ENCODE measurements around the gene ADCYAP1R1.
A peak's percentile ranks its signal among the peaks of the same experiment; 100 is the strongest.

Gene ADCYAP1R1

GRCh38 chr7:31099451-31100444, 47.6 kb downstream of the ADCYAP1R1 start:
- Mint-ChIP-seq H3K27me3 (peaks cover 38% of the 10 kb centered on the region), H3K27ac (no peak overlapping the region), H3K36me3 (no peaks in the 10 kb centered on the region), H3K4me1 (no peaks in the 10 kb centered on the region), H3K4me3 (no peak overlapping the region), H3K9me3 (no peaks in the 10 kb centered on the region)
- no peak for ATAC-seq

DNA sequence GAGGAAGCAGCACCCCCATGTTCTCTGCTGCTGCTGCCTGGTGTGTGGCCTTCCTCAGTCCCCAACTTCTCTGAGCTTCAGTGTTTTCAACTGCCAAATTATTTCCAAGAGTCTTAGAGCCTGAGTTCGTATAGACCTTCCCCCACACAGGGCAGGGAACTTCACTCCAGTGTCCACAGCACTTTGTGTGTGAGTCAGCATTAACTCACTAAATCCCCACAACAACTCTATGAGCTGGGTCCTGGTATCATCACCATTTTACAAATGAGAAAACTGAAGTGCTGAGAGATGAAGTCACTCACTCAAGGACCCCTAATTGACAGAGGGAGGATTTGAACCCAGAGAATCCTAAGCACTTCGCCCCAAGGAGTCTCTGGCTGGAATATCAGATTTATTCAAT, 48.3 kb downstream of the ADCYAP1R1 start:
- Mint-ChIP-seq H3K4me1 (no peaks in the 10 kb centered on the region), H3K4me3 (no peak overlapping the region), H3K36me3 (no peaks in the 10 kb centered on the region), H3K27me3 (peaks cover 36% of the 10 kb centered on the region), H3K9me3 (no peaks in the 10 kb centered on the region), H3K27ac (no peak overlapping the region)
- no peak for ATAC-seq

GRCh38 chr7:31100871-31101270, 48.8 kb downstream of the ADCYAP1R1 start:
- Mint-ChIP-seq H3K27ac (no peak overlapping the region), H3K27me3 (peaks cover 32% of the 10 kb centered on the region), H3K36me3 (no peaks in the 10 kb centered on the region), H3K4me3 (no peak overlapping the region), H3K9me3 (no peaks in the 10 kb centered on the region), H3K4me1 (no peaks in the 10 kb centered on the region)
- no peak for ATAC-seq

- Mint-ChIP-seq H3K36me3 (no peaks in the 10 kb centered on the region), H3K4me1 (no peaks in the 10 kb centered on the region), H3K9me3 (no peaks in the 10 kb centered on the region), H3K4me3 (no peak overlapping the region), H3K27ac (no peak overlapping the region), H3K27me3 (peaks cover 25% of the 10 kb centered on the region)
- no peak for ATAC-seq
Observed at GRCh38 chr7:31101544-31101943, 49.4 kb downstream of the ADCYAP1R1 start.

DNA sequence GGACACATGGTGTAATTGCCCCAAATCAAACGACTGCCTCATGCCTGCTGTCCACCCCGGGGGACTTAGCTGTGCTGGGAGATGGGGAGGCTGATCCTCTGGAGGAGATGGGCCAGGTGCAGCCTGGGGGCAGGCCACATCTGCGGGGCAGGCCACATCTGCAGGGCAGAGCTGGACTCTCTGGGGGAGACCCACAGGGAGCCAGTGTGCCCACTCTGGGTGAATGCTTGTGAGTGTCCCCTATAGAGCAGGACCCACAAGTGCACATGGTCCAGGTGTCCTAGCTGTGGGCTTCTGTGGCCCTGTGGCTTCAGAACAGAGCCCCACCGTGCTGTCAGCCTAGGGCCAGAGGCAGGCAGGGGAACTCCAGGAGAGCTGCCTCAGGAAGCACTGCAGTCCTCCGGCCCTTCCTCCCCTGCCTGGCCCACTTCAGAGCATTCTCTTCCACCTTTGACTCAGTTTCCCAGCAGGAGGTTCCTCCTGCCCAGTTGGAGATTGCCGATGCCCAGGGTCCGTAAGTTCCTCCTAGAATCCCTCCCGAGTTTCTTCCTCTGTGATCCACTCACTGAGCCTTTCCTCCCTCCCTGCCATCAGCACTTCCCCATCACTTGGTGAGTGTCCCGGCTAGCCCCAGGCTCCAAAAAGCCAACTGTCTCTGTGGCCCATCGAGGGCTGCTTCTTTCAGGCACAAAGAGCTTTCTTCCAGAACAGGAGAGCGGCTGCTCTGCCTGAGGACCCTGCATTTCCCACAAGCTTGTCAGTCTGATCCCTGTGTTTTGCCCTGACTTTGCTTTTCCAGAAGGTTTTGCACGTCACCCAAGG, 50.3 kb downstream of the ADCYAP1R1 start:
- peak; percentile 17 for ATAC-seq
- Mint-ChIP-seq H3K36me3 (no peaks in the 10 kb centered on the region), H3K9me3 (no peaks in the 10 kb centered on the region), H3K4me1 (no peaks in the 10 kb centered on the region), H3K4me3 (no peak overlapping the region), H3K27me3 (peaks cover 19% of the 10 kb centered on the region), H3K27ac (no peak overlapping the region)

DNA sequence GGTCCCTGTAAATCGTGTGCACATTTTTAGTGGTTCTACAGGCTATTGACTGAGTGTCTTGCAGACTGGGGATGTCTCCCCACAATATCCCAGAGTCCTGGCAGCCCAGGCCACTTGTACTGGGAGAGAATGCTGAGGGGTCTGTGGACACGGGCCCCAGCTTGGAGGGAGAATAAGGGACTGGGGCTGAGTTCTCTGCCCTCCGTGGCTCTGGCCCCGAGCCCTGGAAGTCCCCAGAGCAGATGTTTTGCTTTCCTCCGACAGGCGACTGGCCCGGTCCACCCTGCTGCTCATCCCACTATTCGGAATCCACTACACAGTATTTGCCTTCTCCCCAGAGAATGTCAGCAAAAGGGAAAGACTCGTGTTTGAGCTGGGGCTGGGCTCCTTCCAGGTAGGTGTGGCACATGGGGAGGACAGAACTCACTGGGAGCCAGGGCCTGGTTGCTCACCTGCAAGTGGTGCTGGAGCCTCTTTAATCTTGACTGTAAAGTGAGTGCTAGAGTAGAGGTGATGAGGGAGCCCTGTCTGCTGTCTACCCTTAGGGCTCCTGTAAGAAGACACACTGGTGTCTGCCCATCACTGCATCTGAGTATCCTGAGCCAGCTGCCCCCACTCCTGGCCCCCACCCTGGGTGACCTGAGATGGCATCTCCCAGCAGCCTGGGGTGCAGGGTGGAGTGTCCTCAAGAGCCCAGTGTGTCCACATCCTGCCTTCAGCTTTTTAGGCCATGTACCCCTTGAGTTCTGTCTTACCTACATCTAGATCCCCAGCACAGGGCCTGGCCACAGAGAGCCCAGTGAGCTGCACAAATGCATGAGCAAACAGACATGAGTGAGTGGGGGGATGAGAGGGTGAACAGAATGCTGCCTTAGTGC, 51.1 kb downstream of the ADCYAP1R1 start:
- Mint-ChIP-seq H3K36me3 (no peaks in the 10 kb centered on the region), H3K27ac (no peak overlapping the region), H3K4me3 (no peak overlapping the region), H3K9me3 (no peaks in the 10 kb centered on the region), H3K4me1 (no peaks in the 10 kb centered on the region), H3K27me3 (peaks cover 21% of the 10 kb centered on the region)
- ATAC-seq = no peak

- Mint-ChIP-seq H3K9me3 (no peaks in the 10 kb centered on the region), H3K4me3 (no peak overlapping the region), H3K4me1 (no peaks in the 10 kb centered on the region), H3K36me3 (no peaks in the 10 kb centered on the region), H3K27ac (no peak overlapping the region), H3K27me3 (peaks cover 22% of the 10 kb centered on the region)
- ATAC-seq = no peak
Observed at GRCh38 chr7:31104361-31105255, 52.5 kb downstream of the ADCYAP1R1 start.

DNA sequence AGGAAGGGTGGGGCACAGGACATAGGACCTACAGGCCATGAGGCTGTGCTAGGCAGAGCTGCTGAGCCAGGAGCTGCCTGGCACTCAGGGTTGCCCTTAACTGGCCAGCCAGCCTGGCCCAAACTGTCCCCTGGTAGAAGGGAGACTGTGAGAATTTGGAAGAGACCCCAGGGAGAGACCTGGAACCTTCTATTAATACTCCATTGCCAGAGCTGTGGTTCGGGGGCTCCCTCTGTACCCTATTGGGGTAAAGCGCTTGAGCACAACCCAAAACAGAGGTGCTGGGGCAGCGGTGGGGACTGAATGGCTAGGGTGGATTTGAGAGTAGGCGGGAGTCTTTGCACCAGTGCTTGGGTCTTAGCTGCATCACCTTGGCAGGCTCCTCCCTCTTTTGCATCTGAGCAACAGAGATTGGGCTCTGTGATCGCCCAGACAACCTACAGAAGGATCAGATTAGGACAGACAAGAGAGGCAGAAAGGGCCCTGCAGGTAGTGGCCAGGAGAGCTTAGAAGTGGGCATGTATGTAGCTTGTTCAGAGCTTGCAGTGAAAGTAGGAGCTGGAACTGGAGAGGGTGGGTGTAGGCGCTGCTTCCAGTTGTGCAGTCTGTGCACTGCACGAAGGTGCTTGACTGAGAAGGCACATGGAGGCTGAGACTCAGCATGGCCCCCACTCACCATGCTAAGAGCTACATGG, 53.3 kb downstream of the ADCYAP1R1 start:
- Mint-ChIP-seq H3K27ac (no peak overlapping the region), H3K4me3 (no peak overlapping the region), H3K9me3 (no peaks in the 10 kb centered on the region), H3K36me3 (no peaks in the 10 kb centered on the region), H3K27me3 (peaks cover 22% of the 10 kb centered on the region), H3K4me1 (no peaks in the 10 kb centered on the region)
- no peak for ATAC-seq

DNA sequence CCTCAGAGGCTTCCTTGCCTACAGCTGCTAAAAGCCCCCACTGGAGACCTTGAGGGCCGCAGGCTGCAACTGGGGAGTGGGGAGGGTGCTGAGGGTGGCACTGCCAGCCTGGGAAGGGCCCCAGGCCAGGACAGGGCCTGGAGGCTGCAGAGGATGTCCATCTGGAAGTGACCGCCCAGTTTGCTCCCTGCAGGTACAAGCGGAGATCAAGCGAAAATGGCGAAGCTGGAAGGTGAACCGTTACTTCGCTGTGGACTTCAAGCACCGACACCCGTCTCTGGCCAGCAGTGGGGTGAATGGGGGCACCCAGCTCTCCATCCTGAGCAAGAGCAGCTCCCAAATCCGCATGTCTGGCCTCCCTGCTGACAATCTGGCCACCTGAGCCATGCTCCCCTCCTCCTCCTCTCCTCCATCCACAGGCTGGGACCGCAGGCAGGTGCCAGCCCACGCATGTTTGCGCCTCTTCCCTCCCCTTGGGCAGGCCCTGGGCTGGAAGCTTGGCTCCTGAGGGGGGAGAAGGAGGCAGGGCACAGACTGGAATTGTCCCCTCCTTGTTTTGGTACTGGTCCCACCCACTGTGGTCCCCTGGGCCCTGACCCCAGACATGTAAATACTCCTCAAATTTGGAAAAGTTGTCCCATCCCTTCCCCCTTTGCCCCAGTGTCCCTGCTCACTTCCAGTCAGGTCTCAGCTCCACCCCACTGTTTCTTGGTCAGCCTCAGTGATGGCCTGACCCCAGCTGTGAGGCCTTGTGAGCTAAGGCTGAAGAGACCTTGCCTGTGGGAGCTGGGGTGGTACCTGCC, 54.4 kb downstream of the ADCYAP1R1 start:
- no peaks in the 10 kb centered on the region for H3K9me3 Mint-ChIP-seq
- no peaks in the 10 kb centered on the region for H3K36me3 Mint-ChIP-seq
- no peak for ATAC-seq
- peaks cover 22% of the 10 kb centered on the region for H3K27me3 Mint-ChIP-seq
- H3K27ac Mint-ChIP-seq = no peak overlapping the region
- no peaks in the 10 kb centered on the region for H3K4me1 Mint-ChIP-seq
- no peak overlapping the region for H3K4me3 Mint-ChIP-seq

DNA sequence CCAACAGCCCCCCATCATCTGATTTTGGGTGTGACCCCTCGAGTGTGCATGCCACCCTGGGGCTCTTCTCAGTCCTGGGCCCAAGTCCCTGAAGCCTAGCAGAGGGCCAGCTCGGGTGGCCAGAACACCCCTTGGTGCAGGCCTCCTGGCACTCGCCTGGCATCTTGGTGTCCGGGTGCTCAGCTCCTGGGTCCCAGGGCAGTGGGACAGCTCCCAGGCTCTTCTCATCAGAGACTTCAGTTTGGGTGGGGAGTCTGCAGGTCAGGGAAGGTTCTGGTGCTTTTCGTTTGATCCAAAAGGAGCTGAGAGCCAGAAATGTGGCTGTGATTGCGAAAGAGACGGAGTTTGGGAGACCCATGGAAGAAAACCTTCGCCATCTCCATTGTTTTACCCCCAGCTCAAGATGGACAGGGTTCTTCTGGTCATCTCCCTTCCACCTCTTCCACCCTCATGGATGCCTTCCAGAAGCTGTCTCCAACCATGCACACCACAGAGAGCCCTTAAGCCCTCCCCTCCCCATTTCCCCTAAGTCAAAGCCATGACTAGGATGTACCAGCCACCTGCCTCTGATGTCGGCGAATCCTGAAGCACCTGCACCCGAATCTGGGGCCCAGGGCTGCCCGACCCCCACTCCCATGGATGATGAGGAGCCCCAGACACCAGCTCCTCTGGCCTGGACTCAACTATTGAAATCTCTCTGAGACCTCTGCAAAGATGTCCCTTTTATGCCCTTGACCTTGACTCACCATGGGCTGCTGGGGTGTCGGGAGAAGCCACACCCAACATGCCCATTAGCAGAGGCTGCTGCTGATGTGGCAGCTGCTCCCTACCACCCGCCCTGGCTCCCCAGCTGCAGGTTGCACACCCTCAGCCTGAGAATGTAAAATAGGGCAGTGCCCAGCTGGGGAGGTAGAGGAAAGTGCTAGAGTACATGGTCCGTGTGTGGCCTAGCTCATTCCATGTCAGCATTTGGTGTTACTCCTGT, 55.3 kb downstream of the ADCYAP1R1 start:
- peaks cover 14% of the 10 kb centered on the region for H3K27me3 Mint-ChIP-seq
- ATAC-seq = no peak
- H3K36me3 Mint-ChIP-seq = no peaks in the 10 kb centered on the region
- H3K27ac Mint-ChIP-seq = no peak overlapping the region
- no peak overlapping the region for H3K4me3 Mint-ChIP-seq
- H3K4me1 Mint-ChIP-seq = no peaks in the 10 kb centered on the region
- no peaks in the 10 kb centered on the region for H3K9me3 Mint-ChIP-seq

DNA sequence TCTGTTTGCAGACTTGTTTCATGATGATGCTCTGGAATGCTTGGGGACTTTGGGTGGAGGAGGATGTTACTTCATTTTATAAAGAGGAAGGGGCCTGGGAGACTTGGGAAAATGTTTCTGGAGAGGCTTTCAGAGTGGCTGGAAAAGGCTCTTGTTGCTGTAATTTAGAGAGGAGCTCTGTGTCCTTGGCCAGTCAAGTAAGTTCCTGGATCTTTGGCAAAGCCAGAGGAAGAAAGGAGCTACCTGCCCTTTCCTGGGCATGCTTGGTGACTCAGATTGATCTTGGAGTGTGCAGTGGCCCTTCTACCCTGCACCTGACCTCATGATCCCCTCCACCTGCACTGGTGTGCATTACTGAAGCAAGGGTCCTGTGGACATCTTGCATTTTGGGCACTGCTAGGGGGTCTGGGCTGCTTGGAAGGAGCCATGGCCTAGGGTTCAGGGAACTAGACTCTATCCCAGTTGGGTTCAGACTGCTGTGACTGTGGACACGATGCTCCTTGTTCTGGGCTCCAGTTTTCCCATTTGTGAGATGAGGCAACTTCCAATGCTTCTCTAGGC, 56.1 kb downstream of the ADCYAP1R1 start:
- H3K27me3 Mint-ChIP-seq = peaks cover 8% of the 10 kb centered on the region
- no peaks in the 10 kb centered on the region for H3K9me3 Mint-ChIP-seq

GRCh38 chr7:31109751-31110150, 57.6 kb downstream of the ADCYAP1R1 start:
- Mint-ChIP-seq H3K36me3 (no peaks in the 10 kb centered on the region), H3K4me3 (no peak overlapping the region), H3K9me3 (no peaks in the 10 kb centered on the region), H3K27me3 (peaks cover 8% of the 10 kb centered on the region), H3K27ac (no peak overlapping the region), H3K4me1 (no peaks in the 10 kb centered on the region)
- ATAC-seq = no peak

More for the DNA sequence above, 56.1 kb downstream of the ADCYAP1R1 start:
- no peaks in the 10 kb centered on the region for H3K4me1 Mint-ChIP-seq
- no peak overlapping the region for H3K4me3 Mint-ChIP-seq
- H3K27ac Mint-ChIP-seq = no peak overlapping the region
- H3K36me3 Mint-ChIP-seq = no peaks in the 10 kb centered on the region
- no peak for ATAC-seq
